Common myeloid progenitor, CD34-positive (primary cell): Measurements from ENCODE around the gene PDK4.

ENCODE experiments used
- CTCF ChIA-PET: fragments of 350-600 bp; sonication (Branson Sonifier 250); formaldehyde crosslinking; loops from one replicate; lab custom pipeline; 2021; ENCODE audit warnings: antibody characterized with exemption; lab: Charles Lee
- POLR2A ChIA-PET: fragments of 350-600 bp; sonication (Branson Sonifier 250); formaldehyde crosslinking; loops from one replicate; lab custom pipeline; 2021; ENCODE audit warnings: antibody characterized with exemption; lab: Charles Lee
- DNase-seq, 3 donors: peaks; one replicate each; pipeline versions ENCODE4 v3.0.0 to v3.0.0-alpha.2; 2013
- H3K27ac ChIP-seq, 2 experiments: 1 replicate in 1 of 2; 2 replicates in 1 of 2; pipeline ENCODE4 v1.7.0; 2013; ENCODE audit warnings: inconsistent platforms in 2 of 2, low read length in 2 of 2, mild to moderate bottlenecking in 2 of 2, low read depth in 1 of 2, moderate library complexity in 1 of 2; ENCODE audit not compliant: severe bottlenecking in 2 of 2, insufficient read depth in 1 of 2, poor library complexity in 1 of 2
- H3K27me3 ChIP-seq, 5 experiments: replicated peaks in 2 of 5; 1 replicate in 3 of 5; 2 replicates in 2 of 5; pipeline versions ENCODE4 v1.6.1 to v1.7.0; 2013; ENCODE audit warnings: low read length in 4 of 5, mild to moderate bottlenecking in 2 of 5, moderate library complexity in 2 of 5, inconsistent platforms in 1 of 5; ENCODE audit not compliant: insufficient read depth in 5 of 5, control insufficient read depth in 4 of 5
- H3K36me3 ChIP-seq, 4 experiments: 1 replicate in 2 of 4; 2 replicates in 2 of 4; pipeline versions ENCODE4 v1.6.1 to v1.7.0; 2013; ENCODE audit warnings: low read length in 3 of 4, control low read depth in 1 of 4, mild to moderate bottlenecking in 1 of 4; ENCODE audit not compliant: control insufficient read depth in 4 of 4, insufficient read depth in 4 of 4
- H3K4me1 ChIP-seq, 4 experiments: 1 replicate in 3 of 4; 2 replicates in 1 of 4; pipeline versions ENCODE4 v1.6.1 to v1.7.1; 2013; ENCODE audit warnings: low read length in 3 of 4, mild to moderate bottlenecking in 3 of 4, control low read depth in 1 of 4, inconsistent platforms in 1 of 4, moderate library complexity in 1 of 4; ENCODE audit not compliant: control insufficient read depth in 4 of 4, insufficient read depth in 4 of 4; ENCODE audit errors: control extremely low read depth in 1 of 4
- H3K4me3 ChIP-seq, 7 experiments: 1 replicate in 4 of 7; 2 replicates in 3 of 7; pipeline versions ENCODE4 v1.5.1 to v1.7.0; 2013; ENCODE audit warnings: mild to moderate bottlenecking in 7 of 7, low read length in 6 of 7, moderate library complexity in 6 of 7, inconsistent platforms in 2 of 7, low read depth in 2 of 7, control low read depth in 1 of 7; ENCODE audit not compliant: insufficient read depth in 4 of 7, control insufficient read depth in 1 of 7; ENCODE audit errors: extremely low read depth in 1 of 7
- H3K9me3 ChIP-seq, 5 experiments: 1 replicate in 4 of 5; 2 replicates in 1 of 5; pipeline versions ENCODE4 v1.6.1 to v1.7.1; 2013; ENCODE audit warnings: low read length in 4 of 5, mild to moderate bottlenecking in 2 of 5, inconsistent platforms in 1 of 5, low read depth in 1 of 5, moderate library complexity in 1 of 5; ENCODE audit not compliant: control insufficient read depth in 4 of 5, insufficient read depth in 2 of 5; ENCODE audit errors: control extremely low read depth in 1 of 5
- WGBS: methylation state at CpG from one replicate; pipeline ENCODE4 v1.1.5; 2013; ENCODE audit not compliant: insufficient coverage; 5-methylcytosine and 5-hydroxymethylcytosine counted together

Gene PDK4

GRCh38 chr7:95536656-95537311, 59.5 kb downstream of the PDK4 start:
- Histone ChIP-seq H3K9me3 (no peaks in the 10 kb centered on the region), H3K36me3 (no peaks in the 10 kb centered on the region), H3K27ac (no peak overlapping the region), H3K4me1 (no peaks in the 10 kb centered on the region), H3K27me3 (peaks cover 0 to 2% (median 0%) of the 10 kb centered on the region in 5 experiments), H3K4me3 (no peak overlapping the region)
- POLR2A ChIA-PET, result no interaction called here
- CTCF ChIA-PET, result interaction anchor here (14.1 kb wide), 1 partner anchor 152 kb away, joined by 309 read pairs; no protein-coding TSS in a partner anchor
- no CpG with 5 or more reads among the region's 2 CpGs for WGBS
- DNase-seq, result no peak

- CTCF ChIA-PET, result interaction anchor here (1.2 to 14.1 kb wide), 4 partner anchors 9 to 153 kb away, joined by 5 to 309 read pairs (median 6); no protein-coding TSS in a partner anchor
- H3K9me3 ChIP-seq, result no peaks in the 10 kb centered on the region
- 100% methylated on average over 1 of the region's 1 CpG for whole genome bisulfite sequencing
- POLR2A ChIA-PET, result no interaction called here
- H3K27ac ChIP-seq, result no peak overlapping the region
- no peaks in the 10 kb centered on the region for H3K4me1 ChIP-seq
- peaks cover 0 to 2% (median 0%) of the 10 kb centered on the region in 5 experiments for H3K27me3 ChIP-seq
- no peak overlapping the region for H3K4me3 ChIP-seq
- H3K36me3 ChIP-seq, result no peaks in the 10 kb centered on the region
- DNase-seq, result no peak
Measured at GRCh38 chr7:95535662-95536061, 60.7 kb downstream of the PDK4 start.

- H3K36me3 ChIP-seq, result no peaks in the 10 kb centered on the region
- no peaks in the 10 kb centered on the region for H3K9me3 ChIP-seq
- peaks cover 0 to 2% (median 0%) of the 10 kb centered on the region in 5 experiments for H3K27me3 ChIP-seq
- DNase-seq, result no peak
- no peaks in the 10 kb centered on the region for H3K4me1 ChIP-seq
- no CpG with 5 or more reads among the region's 2 CpGs for WGBS
- ChIA-PET CTCF (interaction anchor here (1.0 to 14.1 kb wide), 3 partner anchors 22 to 154 kb away, joined by 4 to 309 read pairs (median 6); no protein-coding TSS in a partner anchor), POLR2A (no interaction called here)
- no peak overlapping the region for H3K4me3 ChIP-seq
- H3K27ac ChIP-seq, result no peak overlapping the region
Measured at GRCh38 chr7:95534796-95535195, 61.5 kb downstream of the PDK4 start.
